T follicular helper cell (primary cell): ENCODE measurements around the gene PHF2.
"Not testable (repeated sequence)": the region's sequence is repeated elsewhere in the genome, so short reads cannot be mapped to it uniquely, and the experiment has no call there.

Experiments used
- DNase-seq: peaks from one replicate; pipeline ENCODE4 v3.0.0-alpha.2; 2020; ENCODE audit warnings: low read depth

Gene PHF2

DNA sequence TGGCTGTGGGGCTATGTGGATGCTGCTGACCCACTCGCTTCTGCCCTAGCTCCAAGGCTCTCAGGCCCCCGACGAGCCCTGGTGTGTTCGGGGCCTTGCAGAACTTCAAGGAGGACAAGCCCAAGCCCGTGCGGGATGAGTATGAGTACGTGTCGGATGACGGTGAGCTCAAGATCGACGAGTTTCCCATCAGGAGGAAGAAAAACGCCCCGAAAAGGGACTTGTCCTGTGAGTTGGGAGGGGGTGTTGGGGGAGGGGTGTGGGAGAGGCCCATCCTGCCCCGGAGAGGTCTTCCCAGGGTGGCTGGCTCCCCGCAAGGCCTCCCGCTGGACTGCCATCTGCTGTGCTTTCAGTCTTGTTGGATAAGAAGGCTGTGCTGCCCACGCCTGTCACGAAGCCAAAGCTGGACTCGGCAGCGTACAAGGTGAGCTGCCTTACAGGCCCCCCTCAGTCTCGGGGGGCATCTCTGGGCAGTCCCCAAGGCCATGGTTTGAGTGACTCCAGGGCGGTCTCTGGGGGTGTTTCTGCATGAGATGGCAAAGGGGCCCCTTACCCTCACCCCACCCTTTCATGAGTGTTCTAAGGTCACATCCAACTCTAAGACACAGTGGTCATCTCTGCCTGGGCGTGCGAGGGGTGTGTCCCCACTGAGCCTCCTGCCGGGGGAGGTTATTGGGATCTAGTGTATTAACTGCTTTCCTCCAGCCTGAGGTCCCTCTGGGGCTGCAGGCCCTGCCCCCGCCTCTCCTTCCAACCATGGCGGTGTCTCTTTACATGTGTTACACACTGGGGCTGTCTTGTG is 89.5 kb downstream of the PHF2 start:
- DNase-seq, result no peak

DNA sequence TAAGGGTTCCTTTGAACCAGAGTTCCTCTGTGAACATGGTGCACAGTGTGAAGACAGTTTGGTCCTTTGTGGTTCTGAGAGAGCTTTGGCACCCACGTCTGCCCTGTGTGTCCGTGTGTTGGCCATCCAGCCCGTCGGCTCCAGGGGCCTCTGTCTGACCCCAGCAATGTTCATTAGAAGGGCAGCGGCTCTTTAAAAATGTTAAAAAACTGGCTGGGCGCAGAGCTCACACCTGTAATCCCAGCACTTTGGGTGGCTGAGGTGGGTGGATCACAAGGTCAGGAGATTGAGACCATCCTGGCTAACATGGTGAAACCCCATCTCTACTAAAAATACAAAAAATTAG is 90.0 kb downstream of the PHF2 start:
- DNase-seq, result not testable (repeated sequence)

DNA sequence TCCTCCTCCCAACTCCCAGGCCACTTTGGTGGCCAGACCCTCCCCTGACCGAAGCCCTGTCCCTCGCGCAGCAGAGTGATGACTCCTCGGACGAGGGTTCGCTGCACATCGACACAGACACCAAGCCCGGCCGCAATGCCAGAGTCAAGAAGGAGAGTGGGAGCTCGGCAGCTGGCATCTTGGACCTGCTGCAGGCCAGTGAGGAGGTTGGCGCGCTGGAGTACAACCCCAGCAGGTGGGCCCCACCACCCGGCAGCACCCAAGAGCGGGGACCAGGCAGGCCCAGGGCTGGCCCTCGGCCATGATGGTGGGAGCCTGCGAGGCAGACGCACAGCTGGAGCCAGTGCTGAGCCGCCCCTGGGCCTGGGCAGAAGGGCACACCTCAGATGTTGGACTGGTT is 90.6 kb downstream of the PHF2 start:
- DNase-seq, result no peak

DNA sequence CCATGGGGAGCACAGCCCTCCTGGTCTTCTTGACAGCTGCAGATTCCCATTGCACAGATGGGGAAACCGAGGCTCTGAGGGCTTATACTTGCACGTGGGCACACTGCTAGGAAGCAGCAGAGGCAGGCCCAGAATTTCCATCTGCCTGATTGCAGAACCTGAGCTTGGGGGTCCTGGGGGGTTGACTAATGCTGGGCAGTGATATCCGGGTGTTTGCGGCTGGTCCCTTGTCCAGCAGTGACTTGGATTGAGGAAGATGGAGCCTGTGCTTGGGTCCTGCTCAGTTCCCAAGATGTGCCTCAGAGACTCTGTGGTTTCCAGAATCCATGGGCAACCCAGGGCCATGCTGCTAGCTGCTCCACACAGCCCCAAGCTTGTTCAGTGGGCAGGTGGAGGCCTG is 91.2 kb downstream of the PHF2 start:
- no peak for DNase-seq

DNA sequence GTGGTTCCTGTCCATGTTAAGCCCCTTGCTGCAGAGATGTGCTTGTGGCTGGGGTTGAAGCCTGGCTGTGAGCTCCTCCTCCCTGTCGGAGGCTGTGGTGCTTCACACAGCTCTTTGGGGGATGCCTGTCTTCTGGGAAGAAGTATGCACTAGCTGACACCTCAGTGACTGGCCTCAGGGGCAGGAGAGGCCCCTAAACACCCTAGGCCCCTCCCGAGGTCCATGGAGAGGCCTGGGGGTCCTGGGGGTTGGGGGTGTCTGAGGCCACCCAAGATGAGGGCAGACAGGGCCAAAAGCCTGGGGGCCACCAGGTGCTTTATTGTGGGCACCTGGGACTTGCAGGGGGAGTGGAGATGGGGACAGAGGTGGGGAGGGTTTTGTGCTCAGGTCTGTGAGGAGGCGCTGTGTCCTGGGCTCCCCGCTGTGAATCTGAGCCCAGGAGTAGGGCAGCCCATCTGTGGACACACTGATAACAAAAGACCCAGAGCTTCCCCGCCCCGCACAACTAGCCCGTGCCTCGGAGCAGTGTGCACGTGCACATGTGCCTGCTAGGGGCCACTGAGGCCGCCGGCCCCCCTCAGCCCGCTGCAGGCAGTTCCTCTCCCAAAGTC is 92.0 kb downstream of the PHF2 start:
- no peak for DNase-seq

DNA sequence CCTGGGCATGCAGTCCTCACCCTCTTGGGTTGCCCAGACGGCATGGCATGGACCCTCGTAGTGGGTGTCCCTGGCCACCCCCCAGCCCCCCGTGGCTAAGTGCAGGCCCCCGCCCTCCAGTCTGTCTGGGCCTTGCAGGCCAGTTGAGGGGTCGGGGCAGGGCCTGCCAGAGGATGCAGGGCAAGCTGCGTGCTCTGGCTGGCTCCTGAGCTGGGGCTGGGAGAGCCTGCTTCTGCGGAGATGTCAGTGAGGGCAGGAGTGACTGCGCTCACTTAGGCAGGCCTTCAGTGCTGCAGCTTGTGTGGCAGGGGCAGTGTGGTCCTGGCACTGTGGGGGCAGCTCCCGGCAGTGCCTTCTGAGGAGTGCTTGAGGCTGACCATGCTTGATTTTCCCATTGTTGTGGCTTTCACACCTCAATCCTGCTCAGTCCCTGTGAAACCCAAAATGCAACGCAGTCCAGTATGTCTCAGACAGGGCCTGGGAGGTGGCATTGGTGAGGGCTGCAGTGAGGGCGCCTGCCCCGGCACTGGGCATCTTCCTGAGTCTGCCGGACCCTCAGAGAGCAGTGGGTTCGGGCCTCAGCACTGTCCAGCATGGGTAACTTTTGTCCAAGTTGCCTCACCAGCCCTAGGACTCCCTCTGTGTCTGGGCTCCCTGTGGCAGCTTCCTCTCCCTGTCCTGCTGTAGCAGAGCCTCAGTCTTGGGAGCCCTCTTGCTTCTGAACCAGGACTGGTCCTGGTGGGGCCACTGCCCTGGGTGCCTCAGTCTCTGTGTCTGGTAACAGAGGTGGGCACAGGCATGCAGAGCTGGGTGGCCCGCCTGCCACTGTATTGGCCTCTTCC is 93.0 kb downstream of the PHF2 start:
- no peak for DNase-seq

DNA sequence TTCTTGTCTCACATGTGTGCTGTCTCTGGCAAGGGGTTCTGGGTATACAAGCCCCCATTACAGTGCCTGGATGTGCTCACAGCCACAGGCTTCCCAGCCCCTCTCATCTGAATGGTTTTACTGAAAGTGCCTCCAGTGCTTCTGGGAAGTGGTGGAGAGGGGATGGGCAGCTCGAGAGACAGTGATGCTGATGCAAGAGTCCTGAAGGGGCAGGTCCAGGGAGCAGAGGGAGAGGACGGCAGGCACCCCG is 93.5 kb downstream of the PHF2 start:
- DNase-seq, result no peak

DNA sequence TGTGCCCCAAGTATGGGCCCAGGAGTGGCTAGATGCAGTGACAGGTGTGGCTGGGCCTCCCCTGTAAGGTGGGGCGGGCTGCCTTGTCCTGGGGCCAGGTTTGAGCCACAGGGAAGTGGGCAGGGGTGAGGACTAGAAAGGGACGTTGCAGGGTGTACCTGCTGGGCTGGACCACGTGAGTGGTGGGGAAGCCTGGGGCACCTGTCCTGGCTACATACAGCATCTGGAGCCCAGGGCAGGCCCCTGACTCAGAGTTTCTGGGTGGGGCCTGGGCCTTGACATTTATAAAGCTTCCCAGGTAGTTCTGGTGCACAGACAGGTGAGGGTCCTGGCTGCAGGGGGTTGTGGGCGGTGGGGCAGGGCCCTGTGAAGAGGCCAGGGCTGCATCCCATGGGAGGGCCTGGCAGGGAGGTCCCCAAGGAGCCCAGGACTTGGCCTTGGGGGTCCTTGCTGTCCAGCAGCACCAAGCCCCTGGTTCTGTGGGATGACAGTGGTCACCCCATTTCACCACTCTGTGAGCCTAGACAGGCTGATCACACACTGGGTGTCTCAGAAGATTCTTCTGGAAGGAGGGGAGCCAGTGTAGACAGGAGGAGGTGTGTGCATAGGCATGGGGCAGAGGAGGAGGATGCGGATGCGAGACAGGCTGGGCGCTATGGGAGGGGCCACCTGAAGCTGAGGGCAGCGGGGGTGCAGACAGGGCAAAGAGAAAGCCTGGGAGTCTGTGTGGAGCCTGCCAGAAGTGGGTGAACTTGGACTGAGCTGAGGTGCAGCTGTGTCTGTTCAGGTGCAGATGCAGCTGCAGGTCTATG is 94.0 kb downstream of the PHF2 start:
- no peak for DNase-seq

DNA sequence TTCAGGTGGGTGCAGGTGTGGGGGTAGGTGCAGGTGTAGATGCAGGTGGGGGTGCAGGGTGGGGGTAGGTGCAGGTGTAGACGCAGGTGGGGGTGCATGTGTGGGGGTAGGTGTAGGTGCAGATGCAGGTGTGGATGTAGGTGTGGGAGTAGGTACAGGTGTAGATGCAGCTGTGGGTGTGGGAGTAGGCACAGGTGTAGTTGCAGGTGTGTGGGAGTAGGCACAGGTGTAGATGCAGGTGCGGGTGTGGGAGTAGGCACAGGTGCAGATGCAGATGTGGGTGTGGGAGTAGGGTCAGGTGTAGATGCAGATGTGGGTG is 94.6 kb downstream of the PHF2 start:
- no peak for DNase-seq

DNA sequence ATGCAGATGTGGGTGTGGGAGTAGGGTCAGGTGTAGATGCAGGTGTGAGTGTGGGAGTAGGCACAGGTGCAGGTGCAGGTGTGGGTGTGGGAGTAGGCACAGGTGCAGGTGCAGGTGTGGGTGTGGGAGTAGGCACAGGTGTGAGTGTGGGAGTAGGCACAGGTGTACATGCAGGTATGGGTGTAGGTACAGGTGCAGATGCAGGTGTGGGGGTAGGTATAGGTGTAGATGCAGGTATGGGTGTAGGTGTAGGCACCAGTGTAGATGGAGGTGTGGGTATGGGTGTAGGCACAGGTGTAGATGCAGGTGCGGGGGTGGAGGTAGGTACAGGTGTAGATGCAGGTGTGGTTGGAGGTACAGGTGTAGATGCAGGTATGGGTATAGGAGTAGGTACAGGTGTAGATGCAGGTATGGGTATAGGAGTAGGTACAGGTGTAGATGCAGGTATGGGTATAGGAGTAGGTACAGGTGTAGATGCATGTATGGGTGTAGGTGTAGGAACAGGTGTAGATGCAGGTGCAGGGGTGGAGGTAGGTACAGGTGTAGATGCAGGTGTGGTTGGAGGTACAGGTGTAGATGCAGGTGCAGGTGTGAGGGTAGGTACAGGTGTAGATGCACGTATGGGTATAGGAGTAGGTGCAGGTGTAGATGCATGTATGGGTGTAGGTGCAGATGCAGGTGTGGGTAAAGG is 96.1 kb downstream of the PHF2 start:
- DNase-seq, result not testable (repeated sequence)

DNA sequence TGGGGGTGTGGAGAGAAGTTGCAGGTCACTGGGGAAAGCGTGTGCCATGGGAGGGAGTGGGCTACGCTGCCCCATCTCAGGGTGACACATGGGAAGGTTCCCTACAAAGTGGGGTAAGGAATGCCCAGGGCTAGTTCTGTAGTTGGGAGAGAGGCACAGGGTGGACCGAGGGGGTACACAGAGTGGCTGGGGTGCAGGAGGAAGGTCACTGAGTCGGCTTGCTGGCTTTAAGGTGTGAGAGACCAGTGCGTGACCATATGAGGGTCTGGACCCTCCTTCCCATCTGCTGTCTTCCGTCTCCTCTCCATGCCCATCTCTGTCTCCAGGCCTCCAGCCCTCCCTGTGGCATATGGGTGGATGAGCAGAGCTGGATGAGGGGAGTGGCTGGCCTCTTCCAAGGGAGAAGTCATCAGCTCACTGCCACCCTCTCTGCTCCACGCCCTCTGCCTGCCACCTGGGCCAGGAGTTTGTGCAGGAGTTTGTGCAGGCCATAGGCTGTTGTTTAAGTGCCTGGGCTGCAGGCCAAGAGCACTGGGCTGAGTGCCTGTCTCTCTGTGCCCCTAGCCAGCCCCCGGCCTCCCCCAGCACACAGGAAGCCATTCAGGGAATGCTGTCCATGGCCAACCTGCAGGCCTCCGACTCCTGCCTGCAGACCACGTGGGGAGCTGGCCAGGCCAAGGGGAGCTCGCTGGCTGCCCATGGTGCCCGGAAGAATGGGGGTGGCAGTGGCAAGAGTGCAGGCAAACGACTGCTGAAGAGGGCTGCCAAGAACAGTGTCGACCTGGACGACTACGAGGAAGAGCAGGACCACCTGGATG is 96.8 kb downstream of the PHF2 start:
- no peak for DNase-seq

DNA sequence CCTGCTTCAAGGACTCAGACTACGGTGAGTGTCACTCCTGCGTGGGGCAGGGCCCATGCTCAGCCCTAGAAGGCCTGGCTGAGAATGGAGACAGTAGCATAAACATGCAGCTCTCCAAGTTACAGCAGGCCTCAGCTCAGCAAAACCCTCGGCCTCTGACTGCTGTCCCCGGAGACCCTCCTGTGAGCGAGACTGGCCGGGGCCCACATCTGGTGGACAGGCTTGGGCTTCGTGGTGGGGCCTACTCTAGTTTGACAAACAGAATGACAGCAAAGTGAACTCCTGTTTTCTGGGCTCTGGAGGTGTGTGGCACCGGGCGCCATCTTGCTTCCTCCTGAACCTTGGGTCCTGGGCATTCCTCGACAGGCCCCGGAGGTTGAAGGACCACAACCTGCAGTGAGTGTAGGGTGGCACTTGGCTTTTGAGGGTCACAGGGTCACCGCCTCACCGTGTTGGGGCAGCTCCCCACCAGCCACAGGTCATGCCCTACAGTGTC is 97.5 kb downstream of the PHF2 start:
- no peak for DNase-seq

DNA sequence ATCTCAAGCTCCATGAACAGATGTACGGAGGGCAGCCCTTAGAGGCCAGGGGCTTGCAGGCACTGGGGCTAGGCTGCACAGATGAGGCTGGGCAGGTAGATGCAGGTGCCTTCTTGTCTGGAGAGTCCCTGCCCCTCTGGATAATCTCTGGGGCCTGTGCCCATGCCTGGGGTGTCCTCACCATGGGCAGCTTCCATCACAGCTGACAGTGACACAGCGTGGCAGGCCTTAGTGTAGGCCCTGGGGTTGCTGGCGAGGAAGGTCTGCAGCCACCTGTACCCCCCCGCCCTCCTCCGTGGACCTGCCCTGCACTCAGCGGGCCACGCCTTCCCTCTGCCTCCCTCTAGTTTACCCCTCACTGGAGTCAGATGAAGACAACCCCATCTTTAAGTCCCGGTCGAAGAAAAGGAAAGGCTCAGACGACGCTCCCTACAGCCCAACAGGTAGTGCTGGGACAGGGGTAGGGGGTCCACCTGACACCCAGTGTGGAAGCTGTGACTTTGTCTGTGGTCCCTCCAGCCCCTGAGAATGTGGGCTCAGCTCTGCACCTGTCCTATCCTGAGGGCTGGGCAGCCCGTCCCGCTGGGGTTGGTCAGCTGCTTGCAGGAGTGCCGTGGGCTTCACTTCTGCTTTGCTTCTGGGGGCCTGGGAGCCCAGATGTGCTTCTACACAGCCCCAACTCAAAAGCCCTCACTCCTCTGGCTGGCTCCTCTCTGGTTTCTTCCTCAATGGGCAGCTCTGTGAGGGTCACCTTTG is 98.4 kb downstream of the PHF2 start:
- no peak for DNase-seq

DNA sequence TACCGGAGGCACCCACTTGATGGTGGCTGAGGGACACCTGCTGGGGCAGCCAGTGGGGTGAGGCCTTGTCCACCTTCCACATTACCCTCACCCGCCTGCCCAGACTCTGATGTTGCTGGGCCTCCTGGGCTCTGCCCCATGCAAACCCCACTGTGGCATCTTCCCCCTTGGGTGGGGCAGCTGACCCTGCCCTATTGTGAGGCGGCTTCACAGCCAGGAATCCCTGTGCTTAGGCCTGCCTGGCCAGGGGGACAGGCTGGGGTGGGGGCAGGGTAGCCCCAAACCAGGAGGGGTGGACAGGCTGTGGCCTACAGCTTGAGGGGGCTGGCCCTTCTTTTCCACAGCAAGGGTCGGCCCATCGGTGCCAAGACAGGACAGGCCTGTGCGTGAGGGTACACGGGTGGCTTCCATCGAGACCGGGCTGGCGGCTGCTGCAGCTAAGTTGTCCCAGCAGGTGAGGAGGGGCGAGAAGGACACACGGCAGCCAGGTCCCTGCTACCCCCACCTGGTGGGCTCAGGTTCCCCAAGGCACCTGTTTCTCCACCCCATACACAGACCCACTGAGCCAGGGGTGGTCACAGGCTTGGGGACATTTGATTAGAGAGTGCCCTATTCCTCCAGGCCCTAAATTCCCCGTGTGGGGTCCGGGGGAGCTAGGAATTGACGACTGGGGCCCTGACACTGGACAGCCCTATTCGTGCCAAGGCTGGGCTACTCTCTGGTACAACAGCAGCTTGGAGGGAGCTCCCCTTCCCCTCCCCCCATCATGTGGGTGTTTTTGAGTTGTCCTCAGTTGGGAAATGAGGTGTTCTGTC is 99.2 kb downstream of the PHF2 start:
- DNase-seq, result no peak

DNA sequence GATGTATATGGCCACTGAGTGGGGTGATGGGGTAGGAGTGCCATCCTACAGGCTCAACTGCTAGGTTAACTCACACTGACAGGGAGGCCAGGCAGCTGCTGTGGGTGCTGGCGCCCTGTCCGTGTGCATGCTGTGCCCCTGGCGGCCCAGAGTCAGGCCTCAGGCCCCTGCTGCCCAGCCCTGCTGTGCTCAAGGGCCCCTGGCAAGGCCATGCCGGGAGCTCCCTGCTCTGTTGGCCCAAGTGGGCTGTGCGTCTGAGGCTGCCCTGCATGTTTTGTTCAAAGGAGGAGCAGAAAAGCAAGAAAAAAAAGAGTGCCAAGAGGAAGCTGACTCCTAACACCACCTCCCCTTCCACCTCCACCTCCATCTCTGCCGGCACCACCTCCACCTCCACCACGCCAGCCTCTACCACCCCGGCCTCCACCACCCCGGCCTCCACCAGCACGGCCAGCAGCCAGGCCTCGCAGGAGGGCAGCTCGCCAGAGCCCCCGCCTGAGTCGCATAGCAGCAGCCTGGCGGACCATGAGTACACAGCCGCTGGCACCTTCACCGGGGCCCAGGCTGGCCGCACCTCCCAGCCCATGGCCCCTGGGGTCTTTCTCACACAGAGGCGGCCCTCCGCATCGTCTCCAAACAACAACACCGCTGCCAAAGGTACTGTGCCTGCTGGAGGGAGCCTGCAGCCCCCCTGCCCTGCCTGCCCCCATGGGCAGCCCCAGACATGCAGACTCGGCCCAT is 100.1 kb downstream of the PHF2 start:
- no peak for DNase-seq

DNA sequence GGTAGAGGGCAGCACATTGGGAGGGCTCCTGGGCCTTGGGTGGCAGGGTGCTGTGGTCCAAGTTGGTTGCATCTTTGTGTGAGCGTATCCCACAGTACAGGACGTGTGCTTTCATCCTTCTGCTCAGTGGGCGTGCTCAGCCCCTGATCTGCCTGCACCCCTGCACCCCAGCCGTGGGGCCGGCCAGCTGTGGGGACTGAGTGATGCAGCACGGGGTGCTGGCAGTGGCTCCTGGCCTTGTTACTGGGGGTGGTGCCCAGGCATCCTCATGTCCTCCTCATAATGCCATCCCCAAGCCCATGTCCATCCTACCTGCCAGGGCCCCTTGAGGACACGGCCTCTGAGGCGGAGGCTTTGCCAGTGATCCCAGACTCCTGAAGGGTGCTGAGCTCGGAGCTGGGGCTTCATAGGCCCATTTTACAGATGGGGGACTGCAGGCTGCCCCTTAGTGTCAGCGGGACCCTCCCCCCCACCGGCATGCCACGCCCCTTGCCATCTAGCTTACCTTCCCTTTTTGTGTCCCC is 100.7 kb downstream of the PHF2 start:
- no peak for DNase-seq

DNA sequence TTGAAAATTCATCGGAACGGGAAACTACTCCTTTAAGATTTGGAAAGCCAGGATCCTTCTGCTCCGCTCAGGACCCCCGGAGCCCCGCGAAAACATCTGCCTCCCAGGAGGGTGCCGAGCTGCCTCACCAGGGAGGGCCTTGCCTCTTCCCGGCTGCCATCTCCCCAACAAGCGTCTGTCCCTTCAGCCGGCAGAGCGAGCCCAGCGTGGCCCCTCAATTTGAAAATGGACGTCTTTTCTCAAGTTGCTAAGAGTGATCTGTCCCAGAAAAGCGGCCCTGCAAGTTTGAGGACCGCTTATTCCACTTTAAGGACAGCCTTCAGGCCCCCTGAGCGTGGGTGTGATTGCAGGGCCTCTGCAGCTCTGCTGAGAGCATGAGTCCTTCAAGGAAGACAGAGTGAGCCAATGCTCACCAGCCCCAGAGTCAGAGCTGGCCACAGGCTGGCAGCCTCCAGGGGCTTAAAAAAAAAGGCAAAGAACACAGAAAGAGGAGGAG is 101.3 kb downstream of the PHF2 start:
- DNase-seq, result no peak
